DOHH2 (cell line): ENCODE results near the gene PCARE.

Source experiments
- H3F3A ChIP-seq: fragments of 200-600 bp; sonication (generic), shearing (Covaris generic); 2 replicates; pipeline ENCODE4 v1.6.0; 2016; ENCODE audit warnings: antibody characterized with exemption, mild to moderate bottlenecking; ENCODE audit not compliant: control insufficient read depth, insufficient read depth
- H3K27ac ChIP-seq: fragments of 200-600 bp; sonication (generic); 2 replicates; pipeline ENCODE4 v1.5.1; 2014; ENCODE audit warnings: low read depth, mild to moderate bottlenecking, low read length, moderate library complexity
- H3K27me3 ChIP-seq: fragments of 200-600 bp; sonication (generic); 2 replicates; pipeline ENCODE4 v1.6.1; 2014; ENCODE audit warnings: mild to moderate bottlenecking, low read length, mixed read lengths; ENCODE audit not compliant: control insufficient read depth
- H3K36me3 ChIP-seq: fragments of 200-600 bp; sonication (generic); 2 replicates; pipeline ENCODE4 v1.6.1; 2014; ENCODE audit warnings: mild to moderate bottlenecking, low read length, moderate library complexity, mixed read lengths; ENCODE audit not compliant: control insufficient read depth
- H3K4me1 ChIP-seq: fragments of 200-600 bp; sonication (generic); 2 replicates; pipeline ENCODE4 v1.6.1; 2014; ENCODE audit warnings: mild to moderate bottlenecking, low read length, mixed read lengths; ENCODE audit not compliant: control insufficient read depth
- H3K4me2 ChIP-seq: fragments of 200-600 bp; sonication (generic); 2 replicates; pipeline ENCODE4 v1.6.0; 2014; ENCODE audit warnings: mild to moderate bottlenecking, low read length, moderate library complexity
- H3K4me3 ChIP-seq: fragments of 200-600 bp; sonication (generic); 2 replicates; pipeline ENCODE4 v1.5.1; 2014; ENCODE audit warnings: mild to moderate bottlenecking, low read length, mixed read lengths
- H3K79me2 ChIP-seq: fragments of 200-600 bp; sonication (generic); 2 replicates; pipeline ENCODE4 v1.6.1; 2014; ENCODE audit warnings: mild to moderate bottlenecking, low read length, mixed read lengths; ENCODE audit not compliant: control insufficient read depth
- H3K9me2 ChIP-seq: fragments of 200-600 bp; sonication (generic); replicated peaks from 2 replicates; pipeline ENCODE4 v1.6.1; 2014; ENCODE audit warnings: mild to moderate bottlenecking, low read length, mixed read lengths; ENCODE audit not compliant: control insufficient read depth
- H3K9me3 ChIP-seq: fragments of 200-600 bp; sonication (generic); 2 replicates; pipeline ENCODE4 v1.6.1; 2014; ENCODE audit warnings: antibody characterized with exemption, low read length, mixed read lengths; ENCODE audit not compliant: control insufficient read depth, insufficient read depth
- H4K20me1 ChIP-seq: fragments of 200-600 bp; sonication (generic); 2 replicates; pipeline ENCODE4 v1.6.0; 2014; ENCODE audit warnings: low read depth, mild to moderate bottlenecking, antibody characterized with exemption, low read length, moderate library complexity; ENCODE audit not compliant: control insufficient read depth, insufficient read depth
- CTCF ChIP-seq: fragments of 200-600 bp; sonication (generic); IDR thresholded peaks from one replicate; pipeline ENCODE4 v1.5.1; 2014; ENCODE audit warnings: antibody characterized with exemption, mild to moderate bottlenecking, low read depth, low read length; ENCODE audit not compliant: poor library complexity, severe bottlenecking
- EZH2phosphoT487 ChIP-seq: fragments of 200-600 bp; sonication (generic); IDR thresholded peaks from 2 replicates; pipeline ENCODE4 v1.6.1; 2017; ENCODE audit warnings: borderline replicate concordance, mild to moderate bottlenecking, antibody characterized with exemption, low read length, moderate library complexity, mixed read lengths

Gene PCARE

GRCh38 chr2:29057006-29057405 lies 17.3 kb downstream of the PCARE start:
- no peaks in the 10 kb centered on the region for H3K9me3 ChIP-seq
- no peaks in the 10 kb centered on the region for H3K4me1 ChIP-seq
- H3K4me3 ChIP-seq, result no peak overlapping the region
- H3K27ac ChIP-seq, result no peak overlapping the region
- no peaks in the 10 kb centered on the region for H4K20me1 ChIP-seq
- H3K4me2 ChIP-seq, result no peak overlapping the region
- no peaks in the 10 kb centered on the region; the same call in 1 of the 2 replicates for H3K27me3 ChIP-seq
- H3F3A ChIP-seq, result no peaks in the 10 kb centered on the region
- H3K36me3 ChIP-seq, result no peaks in the 10 kb centered on the region
- no peaks in the 10 kb centered on the region for H3K79me2 ChIP-seq
- TF ChIP-seq EZH2phosphoT487, result no peak
- no peak for TF ChIP-seq CTCF
- H3K9me2 ChIP-seq, result no peaks in the 10 kb centered on the region

DNA sequence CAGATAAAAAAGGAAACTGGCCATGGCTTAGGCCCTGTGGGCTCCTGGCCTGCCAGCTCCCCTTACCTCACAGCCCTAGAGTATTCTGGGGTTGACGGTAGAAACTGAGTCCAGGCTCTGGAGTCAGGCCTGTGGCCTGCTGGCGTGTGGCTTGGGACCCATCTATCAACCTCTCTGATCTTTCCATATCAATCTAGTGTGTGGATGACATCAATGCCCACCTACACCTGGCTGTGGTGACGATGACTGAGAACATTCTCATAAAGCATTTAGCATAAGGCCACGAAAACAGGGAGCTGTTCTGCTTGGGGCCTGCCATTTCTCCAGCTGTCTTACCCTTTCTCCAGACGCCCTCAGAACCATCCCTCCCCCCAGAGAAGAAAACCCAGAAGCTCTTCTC lies 17.9 kb downstream of the PCARE start:
- Histone ChIP-seq H3K9me3 (no peaks in the 10 kb centered on the region), H3K36me3 (no peaks in the 10 kb centered on the region), H3F3A (no peaks in the 10 kb centered on the region), H3K79me2 (no peaks in the 10 kb centered on the region), H3K27me3 (no peaks in the 10 kb centered on the region; the same call in 1 of the 2 replicates), H3K27ac (no peak overlapping the region), H3K4me1 (no peaks in the 10 kb centered on the region), H4K20me1 (no peaks in the 10 kb centered on the region), H3K9me2 (no peaks in the 10 kb centered on the region), H3K4me3 (no peak overlapping the region), H3K4me2 (no peak overlapping the region)
- no peak for TF ChIP-seq EZH2phosphoT487
- TF ChIP-seq CTCF, result no peak

DNA sequence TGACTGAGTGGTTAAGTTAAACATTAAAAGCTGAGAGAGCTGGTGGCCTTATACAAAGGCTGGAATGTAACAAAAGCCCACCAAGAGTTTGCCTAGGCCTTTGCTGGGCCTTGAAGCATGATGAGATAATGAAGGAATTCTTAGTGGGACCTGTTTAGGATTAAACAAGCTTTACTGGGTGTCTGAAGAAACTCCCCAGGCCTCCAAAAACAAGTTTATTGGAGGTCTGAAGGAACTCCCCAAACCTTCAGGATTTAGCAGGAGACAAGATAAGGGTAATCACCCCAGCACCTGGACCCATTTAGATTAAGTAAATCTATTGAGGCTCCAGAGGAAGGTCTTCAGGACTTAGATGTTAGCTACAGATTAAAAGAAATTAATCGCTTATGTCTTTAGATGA lies 18.7 kb downstream of the PCARE start:
- Histone ChIP-seq H3K4me3 (no peak overlapping the region), H3F3A (no peaks in the 10 kb centered on the region), H3K9me2 (no peaks in the 10 kb centered on the region), H3K79me2 (no peaks in the 10 kb centered on the region), H3K27ac (no peak overlapping the region), H3K4me2 (no peak overlapping the region), H3K27me3 (no peaks in the 10 kb centered on the region; the same call in 1 of the 2 replicates), H3K9me3 (no peaks in the 10 kb centered on the region), H4K20me1 (no peaks in the 10 kb centered on the region), H3K36me3 (no peaks in the 10 kb centered on the region), H3K4me1 (no peaks in the 10 kb centered on the region)
- TF ChIP-seq EZH2phosphoT487 (no peak), CTCF (no peak)

DNA sequence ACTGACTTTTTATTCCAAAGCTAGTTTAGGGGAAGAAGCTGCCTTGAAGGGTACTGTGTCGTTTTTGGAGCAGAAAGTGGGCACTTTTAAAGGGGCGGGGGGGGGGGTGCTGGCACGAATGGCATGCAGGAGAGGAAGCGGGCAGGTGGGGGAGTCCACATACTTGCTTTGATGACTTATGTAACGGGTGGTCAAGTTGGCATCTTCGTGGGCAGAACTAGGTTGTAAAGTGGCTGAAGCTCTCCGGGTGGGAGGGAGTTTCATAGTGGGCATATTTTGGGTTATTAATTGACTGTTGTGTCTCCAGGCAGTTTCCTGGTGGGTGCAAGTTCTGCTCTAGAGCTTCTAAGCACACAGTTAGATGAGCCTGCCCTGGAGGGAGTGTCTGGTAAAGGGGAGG lies 19.9 kb downstream of the PCARE start:
- H4K20me1 ChIP-seq, result no peaks in the 10 kb centered on the region
- H3K9me3 ChIP-seq, result no peaks in the 10 kb centered on the region
- no peaks in the 10 kb centered on the region for H3F3A ChIP-seq
- TF ChIP-seq EZH2phosphoT487 (no peak), CTCF (no peak)
- no peak overlapping the region for H3K4me2 ChIP-seq
- no peaks in the 10 kb centered on the region for H3K36me3 ChIP-seq
- H3K4me3 ChIP-seq, result no peak overlapping the region
- H3K27me3 ChIP-seq, result no peaks in the 10 kb centered on the region
- no peaks in the 10 kb centered on the region for H3K79me2 ChIP-seq
- H3K9me2 ChIP-seq, result no peaks in the 10 kb centered on the region
- H3K4me1 ChIP-seq, result no peaks in the 10 kb centered on the region
- H3K27ac ChIP-seq, result no peak overlapping the region
